MCF 10A (cell line): Measurements from ENCODE around the gene GPR149. TPM values are rescaled to one million over a fixed set of nuclear protein-coding genes. Genes with fewer than 3 reads are reported as not detected.

Experiments used
- BruUV-seq: library from RNA; stranded (reverse); fragments of 400-500 nt; replicated peaks from 2 replicates; lab custom pipeline; 2021; lab: Mats Ljungman, UMichigan
- CTCF ChIA-PET: fragments of 300-600 bp; sonication (Branson Sonifier 250); formaldehyde crosslinking; extraction: SDS; loops from one replicate; lab custom pipeline; 2021; ENCODE audit warnings: antibody characterized with exemption, inconsistent platforms; lab: Yijun Ruan, JAX
- POLR2A ChIA-PET: fragments of 300-600, 350-650 bp; sonication (Branson Sonifier 250); formaldehyde crosslinking; extraction: SDS; loops from one replicate; lab custom pipeline; 2020; ENCODE audit warnings: antibody characterized with exemption, inconsistent platforms; lab: Yijun Ruan, JAX
- DNase-seq: peaks from one replicate; pipeline ENCODE4 v3.0.0-alpha.2; 2018; ENCODE audit not compliant: unreplicated experiment
- H3K27ac Mint-ChIP-seq: one replicate; pipeline ENCODE4 v1.8.0; 2022; ENCODE audit warnings: mild to moderate bottlenecking, low read depth, mixed read lengths; ENCODE audit not compliant: unreplicated experiment
- H3K27me3 Mint-ChIP-seq: one replicate; pipeline ENCODE4 v1.8.0; 2022; ENCODE audit warnings: mixed read lengths; ENCODE audit not compliant: insufficient read depth, unreplicated experiment
- H3K36me3 Mint-ChIP-seq: one replicate; pipeline ENCODE4 v1.8.0; 2022; ENCODE audit warnings: mild to moderate bottlenecking, moderate library complexity, mixed read lengths; ENCODE audit not compliant: insufficient read depth, unreplicated experiment
- H3K4me1 Mint-ChIP-seq: one replicate; pipeline ENCODE4 v1.8.0; 2022; ENCODE audit warnings: mixed read lengths; ENCODE audit not compliant: insufficient read depth, unreplicated experiment
- H3K4me3 Mint-ChIP-seq: one replicate; pipeline ENCODE4 v1.8.0; 2022; ENCODE audit warnings: mild to moderate bottlenecking, moderate library complexity, mixed read lengths; ENCODE audit not compliant: unreplicated experiment
- H3K9me3 Mint-ChIP-seq: one replicate; pipeline ENCODE4 v1.8.0; 2022; ENCODE audit warnings: mixed read lengths; ENCODE audit not compliant: unreplicated experiment
- CTCF ChIP-seq: fragments of 200-600 bp; IDR thresholded peaks from one replicate; pipeline ENCODE4 v1.8.0; 2022; ENCODE audit warnings: antibody characterized with exemption, mild to moderate bottlenecking; ENCODE audit not compliant: unreplicated experiment
- intact Hi-C: fragments of 100-400 bp; cut with micrococcal nuclease; formaldehyde crosslinking; loops from 2 replicates; pipeline ENCODE4 v1.14.1; 2022
- total RNA-seq: library from RNA; stranded (reverse); gene quantifications from 2 replicates; pipeline ENCODE4 v1.2.3, GENCODE V29; 2022

Gene GPR149
- total RNA-seq, 1 experiment from 2014 or later = not detected

- CTCF ChIA-PET = no interaction called here
- Mint-ChIP-seq H3K27ac (no peak overlapping the region), H3K27me3 (no peaks in the 10 kb centered on the region), H3K4me3 (no peak overlapping the region), H3K36me3 (peaks cover 94% of the 10 kb centered on the region), H3K9me3 (no peaks in the 10 kb centered on the region), H3K4me1 (no peaks in the 10 kb centered on the region)
- no TSS peak for BruUV-seq
- intact Hi-C loops = no loop called here
- DNase-seq = no peak
- POLR2A ChIA-PET = no interaction called here
- TF ChIP-seq CTCF = no peak
Measured at GRCh38 chr3:154290187-154290586, 139.8 kb downstream of the GPR149 start.

Other genes with a start within 250 kb of the GPR149 start
- 93.5 and 108 TPM in 2 replicates for gene DHX36, start 105.7 kb downstream of the GPR149 start, total RNA-seq